K562 (cell line): ENCODE results near the gene CBLIF. TPM values are rescaled to one million over a fixed set of nuclear protein-coding genes. Genes with fewer than 3 reads are reported as not detected.
A peak's percentile ranks its signal among the peaks of the same experiment; 100 is the strongest.

ENCODE experiments used
- CBX5 ChIP-seq: IDR thresholded peaks from 2 replicates; pipeline ENCODE4 v1.6.1; 2014; ENCODE audit warnings: low read depth, borderline replicate concordance
- CEBPG ChIP-seq, 3 experiments: fragments of 200-800 bp in 1 of 3; sonication (Bioruptor generic) in 1 of 3; sonication (generic) in 1 of 3; formaldehyde crosslinking in 1 of 3; IDR thresholded peaks in 2 of 3; conservative IDR thresholded peaks in 1 of 3; 2 replicates each; pipeline versions ENCODE4 v1.6.1 to v1.8.0; 2016 to 2022; ENCODE audit warnings: missing compliant biosample characterization in 2 of 3, missing genetic modification characterization in 2 of 3, mild to moderate bottlenecking in 1 of 3, missing genetic modification reagents in 1 of 3
- HDAC1 ChIP-seq, 2 experiments: fragments of 450-650 bp; IDR thresholded peaks; 2 replicates each; pipeline ENCODE4 v1.6.1; 2016 to 2017; ENCODE audit warnings: inconsistent platforms in 1 of 2, mild to moderate bottlenecking in 1 of 2, moderate library complexity in 1 of 2
- RBM14 ChIP-seq: fragments of 200-400 bp; formaldehyde crosslinking; IDR thresholded peaks from 2 replicates; pipeline ENCODE4 v1.6.1; 2018; ENCODE audit warnings: low read depth, mild to moderate bottlenecking, low read length, moderate library complexity, borderline replicate concordance; ENCODE audit not compliant: insufficient read depth
- SMC3 ChIP-seq: conservative IDR thresholded peaks from 2 replicates; pipeline ENCODE4 v1.6.1; 2011; ENCODE audit warnings: low read depth, low read length, improper control_type of control experiment; ENCODE audit not compliant: insufficient read depth
- SRSF7 ChIP-seq: fragments of 200-400 bp; formaldehyde crosslinking; optimal IDR thresholded peaks from 2 replicates; pipeline ENCODE3; 2017; ENCODE audit warnings: mild to moderate bottlenecking, low read depth, low read length
- ZFP36 ChIP-seq: fragments of 150-350 bp; IDR thresholded peaks from 2 replicates; pipeline ENCODE4 v1.6.1; 2018; ENCODE audit warnings: low read length, low read depth; ENCODE audit not compliant: partially characterized antibody
- ZNF551 ChIP-seq: fragments of 250-450 bp; sonication (Bioruptor Pico); IDR thresholded peaks from 2 replicates; pipeline ENCODE4 v1.5.0; 2021; ENCODE audit warnings: mild to moderate bottlenecking, moderate library complexity
- ZNF592 ChIP-seq: fragments of 450-650 bp; IDR thresholded peaks from 2 replicates; pipeline ENCODE4 v1.6.1; 2017; ENCODE audit warnings: antibody characterized with exemption, mild to moderate bottlenecking
- polyA plus RNA-seq, 8 experiments: library from polyadenylated mRNA; depleted of rRNA in 4 of 8; stranded (reverse) in 5 of 8; unstranded in 3 of 8; fragments of >200 nt; fragmentation: Nextera tagmentation in 2 of 8; fragmentation: Illumina TruSeq in 1 of 8; extraction: Ambion mirVana in 2 of 8; extraction: Trizol in 1 of 8; gene quantifications; 2 replicates each; pipeline versions ENCODE4 v1.2.1 to v1.2.3, GENCODE V29; 2011 to 2014; ENCODE audit warnings: inconsistent platforms in 1 of 8, missing spikeins in 1 of 8
- total RNA-seq, 7 experiments: library from RNA; depleted of rRNA in 6 of 7; stranded (reverse); fragments of >200 nt in 6 of 7; fragmentation: Illumina TruSeq in 2 of 7; extraction: Trizol in 2 of 7; gene quantifications; 2 replicates each; pipeline versions ENCODE4 v1.2.1 to v1.2.3, GENCODE V29; 2011 to 2021; ENCODE audit warnings: low replicate concordance in 1 of 7
- TF ChIP-seq, protein P1 (sequence below): fragments of 200-800 bp; sonication (Bioruptor generic); IDR thresholded peaks from 2 replicates; pipeline ENCODE4 v1.6.1; 2016; ENCODE audit warnings: missing genetic modification characterization, missing compliant biosample characterization
- TF ChIP-seq, protein P2 (sequence below): sonication (generic); formaldehyde crosslinking; IDR thresholded peaks from 2 replicates; pipeline ENCODE4 v1.8.1; 2023; ENCODE audit warnings: mild to moderate bottlenecking, missing genetic modification reagents
- TF ChIP-seq, protein P3 (sequence below), 3 experiments: IDR thresholded peaks in 2 of 3; conservative IDR thresholded peaks in 1 of 3; 2 replicates each; pipeline ENCODE4 v1.5.1; 2011 to 2012; ENCODE audit warnings: low read length in 3 of 3, mild to moderate bottlenecking in 3 of 3, control low read depth in 2 of 3, improper control_type of control experiment in 1 of 3, inconsistent platforms in 1 of 3, low read depth in 1 of 3, mixed read lengths in 1 of 3, moderate library complexity in 1 of 3; ENCODE audit not compliant: insufficient read depth in 2 of 3

The CBLIF gene
- total and polyA plus RNA-seq, 9 of the 15 experiments (the other 6 are each of a cell fraction or from before 2014, with no cell fraction given), result 0.07 to 0.83 (median 0.54) TPM

DNA sequence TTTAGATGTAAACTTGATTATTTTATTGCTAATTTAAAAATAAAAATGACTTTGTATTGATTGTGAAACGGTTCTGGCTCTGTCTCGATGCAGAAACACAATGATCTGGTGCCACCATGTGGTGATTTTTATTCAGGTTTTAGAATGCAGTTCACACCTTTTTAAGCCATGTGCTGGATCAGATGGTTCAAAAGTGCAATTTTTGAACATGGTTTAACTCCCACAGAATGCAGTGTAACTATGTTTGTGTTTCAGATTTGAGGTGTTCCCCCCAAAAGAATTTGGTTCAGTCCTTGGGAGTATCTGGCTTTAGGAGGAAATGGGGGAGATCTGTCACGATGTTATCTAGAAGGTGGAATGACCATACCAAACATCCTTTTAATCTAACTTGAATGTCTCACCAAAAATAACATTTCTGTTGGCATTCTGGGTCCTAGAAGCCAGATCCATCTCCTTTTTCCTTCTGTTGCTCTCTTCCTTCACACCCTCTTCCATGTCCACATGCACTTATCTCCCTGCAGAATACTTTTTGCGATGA, 42.6 kb downstream of the CBLIF start (continued):
- peak; percentile 80 for TF ChIP-seq ZNF592
- no peak for TF ChIP-seq CBX5
- no peak for TF ChIP-seq SRSF7
- TF ChIP-seq ZFP36, result no peak
- 0 out of 2 replicates have a peak, but pooled peaks have one; percentile 15 for TF ChIP-seq CEBPG (CRISPR knock-in tag; IDR thresholded peaks at IDR 0.05)
- TF ChIP-seq CEBPG (tag; conservative IDR thresholded peaks at IDR 0.05 in 1 of 2, IDR thresholded peaks at IDR 0.05 in 1 of 2), result peak in 1 of 2 experiments; percentile 76; a peak in 1 of 4 replicates
- TF ChIP-seq, protein P1, sequence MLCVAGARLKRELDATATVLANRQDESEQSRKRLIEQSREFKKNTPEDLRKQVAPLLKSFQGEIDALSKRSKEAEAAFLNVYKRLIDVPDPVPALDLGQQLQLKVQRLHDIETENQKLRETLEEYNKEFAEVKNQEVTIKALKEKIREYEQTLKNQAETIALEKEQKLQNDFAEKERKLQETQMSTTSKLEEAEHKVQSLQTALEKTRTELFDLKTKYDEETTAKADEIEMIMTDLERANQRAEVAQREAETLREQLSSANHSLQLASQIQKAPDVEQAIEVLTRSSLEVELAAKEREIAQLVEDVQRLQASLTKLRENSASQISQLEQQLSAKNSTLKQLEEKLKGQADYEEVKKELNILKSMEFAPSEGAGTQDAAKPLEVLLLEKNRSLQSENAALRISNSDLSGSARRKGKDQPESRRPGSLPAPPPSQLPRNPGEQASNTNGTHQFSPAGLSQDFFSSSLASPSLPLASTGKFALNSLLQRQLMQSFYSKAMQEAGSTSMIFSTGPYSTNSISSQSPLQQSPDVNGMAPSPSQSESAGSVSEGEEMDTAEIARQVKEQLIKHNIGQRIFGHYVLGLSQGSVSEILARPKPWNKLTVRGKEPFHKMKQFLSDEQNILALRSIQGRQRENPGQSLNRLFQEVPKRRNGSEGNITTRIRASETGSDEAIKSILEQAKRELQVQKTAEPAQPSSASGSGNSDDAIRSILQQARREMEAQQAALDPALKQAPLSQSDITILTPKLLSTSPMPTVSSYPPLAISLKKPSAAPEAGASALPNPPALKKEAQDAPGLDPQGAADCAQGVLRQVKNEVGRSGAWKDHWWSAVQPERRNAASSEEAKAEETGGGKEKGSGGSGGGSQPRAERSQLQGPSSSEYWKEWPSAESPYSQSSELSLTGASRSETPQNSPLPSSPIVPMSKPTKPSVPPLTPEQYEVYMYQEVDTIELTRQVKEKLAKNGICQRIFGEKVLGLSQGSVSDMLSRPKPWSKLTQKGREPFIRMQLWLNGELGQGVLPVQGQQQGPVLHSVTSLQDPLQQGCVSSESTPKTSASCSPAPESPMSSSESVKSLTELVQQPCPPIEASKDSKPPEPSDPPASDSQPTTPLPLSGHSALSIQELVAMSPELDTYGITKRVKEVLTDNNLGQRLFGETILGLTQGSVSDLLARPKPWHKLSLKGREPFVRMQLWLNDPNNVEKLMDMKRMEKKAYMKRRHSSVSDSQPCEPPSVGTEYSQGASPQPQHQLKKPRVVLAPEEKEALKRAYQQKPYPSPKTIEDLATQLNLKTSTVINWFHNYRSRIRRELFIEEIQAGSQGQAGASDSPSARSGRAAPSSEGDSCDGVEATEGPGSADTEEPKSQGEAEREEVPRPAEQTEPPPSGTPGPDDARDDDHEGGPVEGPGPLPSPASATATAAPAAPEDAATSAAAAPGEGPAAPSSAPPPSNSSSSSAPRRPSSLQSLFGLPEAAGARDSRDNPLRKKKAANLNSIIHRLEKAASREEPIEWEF, result no peak
- TF ChIP-seq ZNF551, result no peak
- TF ChIP-seq, protein P2, sequence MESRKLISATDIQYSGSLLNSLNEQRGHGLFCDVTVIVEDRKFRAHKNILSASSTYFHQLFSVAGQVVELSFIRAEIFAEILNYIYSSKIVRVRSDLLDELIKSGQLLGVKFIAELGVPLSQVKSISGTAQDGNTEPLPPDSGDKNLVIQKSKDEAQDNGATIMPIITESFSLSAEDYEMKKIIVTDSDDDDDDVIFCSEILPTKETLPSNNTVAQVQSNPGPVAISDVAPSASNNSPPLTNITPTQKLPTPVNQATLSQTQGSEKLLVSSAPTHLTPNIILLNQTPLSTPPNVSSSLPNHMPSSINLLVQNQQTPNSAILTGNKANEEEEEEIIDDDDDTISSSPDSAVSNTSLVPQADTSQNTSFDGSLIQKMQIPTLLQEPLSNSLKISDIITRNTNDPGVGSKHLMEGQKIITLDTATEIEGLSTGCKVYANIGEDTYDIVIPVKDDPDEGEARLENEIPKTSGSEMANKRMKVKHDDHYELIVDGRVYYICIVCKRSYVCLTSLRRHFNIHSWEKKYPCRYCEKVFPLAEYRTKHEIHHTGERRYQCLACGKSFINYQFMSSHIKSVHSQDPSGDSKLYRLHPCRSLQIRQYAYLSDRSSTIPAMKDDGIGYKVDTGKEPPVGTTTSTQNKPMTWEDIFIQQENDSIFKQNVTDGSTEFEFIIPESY (CRISPR knock-in tag), result peak; percentile 57; the same call in 1 of the 2 replicates
- peak in 1 of 2 experiments; percentile 18; a peak in 1 of 4 replicates for TF ChIP-seq HDAC1 (IDR thresholded peaks at IDR 0.05)
- TF ChIP-seq RBM14, result no peak
- peak; percentile 55 for TF ChIP-seq SMC3
- TF ChIP-seq, protein P3, sequence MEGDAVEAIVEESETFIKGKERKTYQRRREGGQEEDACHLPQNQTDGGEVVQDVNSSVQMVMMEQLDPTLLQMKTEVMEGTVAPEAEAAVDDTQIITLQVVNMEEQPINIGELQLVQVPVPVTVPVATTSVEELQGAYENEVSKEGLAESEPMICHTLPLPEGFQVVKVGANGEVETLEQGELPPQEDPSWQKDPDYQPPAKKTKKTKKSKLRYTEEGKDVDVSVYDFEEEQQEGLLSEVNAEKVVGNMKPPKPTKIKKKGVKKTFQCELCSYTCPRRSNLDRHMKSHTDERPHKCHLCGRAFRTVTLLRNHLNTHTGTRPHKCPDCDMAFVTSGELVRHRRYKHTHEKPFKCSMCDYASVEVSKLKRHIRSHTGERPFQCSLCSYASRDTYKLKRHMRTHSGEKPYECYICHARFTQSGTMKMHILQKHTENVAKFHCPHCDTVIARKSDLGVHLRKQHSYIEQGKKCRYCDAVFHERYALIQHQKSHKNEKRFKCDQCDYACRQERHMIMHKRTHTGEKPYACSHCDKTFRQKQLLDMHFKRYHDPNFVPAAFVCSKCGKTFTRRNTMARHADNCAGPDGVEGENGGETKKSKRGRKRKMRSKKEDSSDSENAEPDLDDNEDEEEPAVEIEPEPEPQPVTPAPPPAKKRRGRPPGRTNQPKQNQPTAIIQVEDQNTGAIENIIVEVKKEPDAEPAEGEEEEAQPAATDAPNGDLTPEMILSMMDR (IDR thresholded peaks at IDR 0.05 in 2 of 3, conservative IDR thresholded peaks at IDR 0.05 in 1 of 3; ENCODE audit: insufficient read depth in 2 of 3, low read depth in 1 of 3, low read length in 3 of 3), result peak; percentile 63 to 88 (median 63)
